ENCODE measurements around the gene BANP.
"Not testable (repeated sequence)": the region's sequence is repeated elsewhere in the genome, so short reads cannot be mapped to it uniquely, and the experiment has no call there.

Gene BANP

DNA sequence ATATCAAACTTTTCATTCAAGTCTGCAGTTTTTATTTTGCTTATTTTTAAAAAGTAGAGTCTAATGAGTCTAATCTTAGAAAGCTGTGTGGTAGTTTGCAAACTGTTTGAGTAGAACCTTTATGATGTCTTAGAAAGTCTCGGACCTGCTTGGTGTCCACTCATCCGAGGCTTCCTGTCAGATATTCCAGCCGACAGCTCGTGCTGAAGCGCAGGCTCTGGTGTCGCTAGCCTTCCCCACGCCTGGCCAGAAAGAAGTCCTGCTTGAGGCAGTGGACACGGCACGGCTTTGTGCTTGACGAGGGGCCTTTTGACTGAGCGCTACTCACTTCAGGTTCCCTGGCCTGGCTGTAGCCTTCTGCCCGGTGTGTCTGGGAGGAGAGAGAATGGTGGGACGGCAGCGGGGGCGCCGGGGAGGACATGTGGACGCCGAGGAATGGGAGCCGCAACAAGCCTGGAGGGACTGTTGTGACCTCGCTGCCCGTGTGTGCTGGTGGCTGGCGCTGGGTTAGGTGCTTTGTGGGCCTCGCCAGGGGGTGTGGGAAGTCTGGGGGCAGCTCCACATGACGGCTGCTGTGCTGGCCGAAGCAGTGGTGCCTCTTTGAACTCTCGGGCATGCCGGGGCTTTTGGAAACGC is 33.5 kb downstream of the BANP start:
- DNase-seq (ENCODE audit: low read depth), result no peak

GRCh38 chr16:87985493-87985892 is 34.3 kb downstream of the BANP start:
- not testable (repeated sequence) for H3K4me3 ChIP-seq (ENCODE audit: low read length); DNase-seq (ENCODE audit: low read depth)

More for the DNA sequence above, 33.5 kb downstream of the BANP start:
- H3K4me3 ChIP-seq (ENCODE audit: low read length), result no peak overlapping the region
- TF ChIP-seq, protein P1, sequence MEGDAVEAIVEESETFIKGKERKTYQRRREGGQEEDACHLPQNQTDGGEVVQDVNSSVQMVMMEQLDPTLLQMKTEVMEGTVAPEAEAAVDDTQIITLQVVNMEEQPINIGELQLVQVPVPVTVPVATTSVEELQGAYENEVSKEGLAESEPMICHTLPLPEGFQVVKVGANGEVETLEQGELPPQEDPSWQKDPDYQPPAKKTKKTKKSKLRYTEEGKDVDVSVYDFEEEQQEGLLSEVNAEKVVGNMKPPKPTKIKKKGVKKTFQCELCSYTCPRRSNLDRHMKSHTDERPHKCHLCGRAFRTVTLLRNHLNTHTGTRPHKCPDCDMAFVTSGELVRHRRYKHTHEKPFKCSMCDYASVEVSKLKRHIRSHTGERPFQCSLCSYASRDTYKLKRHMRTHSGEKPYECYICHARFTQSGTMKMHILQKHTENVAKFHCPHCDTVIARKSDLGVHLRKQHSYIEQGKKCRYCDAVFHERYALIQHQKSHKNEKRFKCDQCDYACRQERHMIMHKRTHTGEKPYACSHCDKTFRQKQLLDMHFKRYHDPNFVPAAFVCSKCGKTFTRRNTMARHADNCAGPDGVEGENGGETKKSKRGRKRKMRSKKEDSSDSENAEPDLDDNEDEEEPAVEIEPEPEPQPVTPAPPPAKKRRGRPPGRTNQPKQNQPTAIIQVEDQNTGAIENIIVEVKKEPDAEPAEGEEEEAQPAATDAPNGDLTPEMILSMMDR (IDR thresholded peaks at IDR 0.05; ENCODE audit: insufficient read depth, low read depth, low read length, missing control alignments), result no peak

DNA sequence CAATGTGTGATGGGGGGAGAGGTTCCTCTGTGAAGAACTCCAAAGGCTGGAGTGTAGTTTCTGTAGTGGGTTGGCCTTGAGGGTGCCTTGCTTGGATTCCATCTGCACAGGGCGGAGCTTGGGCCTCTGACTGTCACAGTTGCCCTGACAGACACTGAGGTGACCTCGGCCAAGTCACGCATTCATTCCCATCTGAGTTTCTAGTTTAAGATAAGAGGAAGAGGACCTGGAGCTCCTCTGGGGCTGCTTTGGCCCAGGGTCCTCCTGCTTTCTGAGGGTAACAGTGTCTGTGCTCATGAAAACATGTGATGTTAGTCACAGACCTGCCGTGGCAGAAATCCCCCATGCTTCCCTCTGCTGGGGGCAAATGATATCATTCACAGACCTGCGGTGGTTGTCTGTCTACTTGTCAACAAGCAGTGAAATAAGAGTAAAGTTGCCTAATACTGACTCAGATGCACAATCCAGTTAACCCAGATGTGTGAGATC is 35.2 kb downstream of the BANP start:
- DNase-seq (ENCODE audit: low read depth), result peak; percentile 89
- H3K4me3 ChIP-seq (ENCODE audit: low read length), result not testable (repeated sequence)
- TF ChIP-seq, protein P1 (IDR thresholded peaks at IDR 0.05; ENCODE audit: insufficient read depth, low read depth, low read length, missing control alignments), result peak; percentile 14

GRCh38 chr16:87988596-87988995 is 37.4 kb downstream of the BANP start:
- DNase-seq (ENCODE audit: low read depth); H3K4me3 ChIP-seq (ENCODE audit: low read length): not testable (repeated sequence)

GRCh38 chr16:87990254-87990653 is 39.0 kb downstream of the BANP start:
- H3K4me3 ChIP-seq (ENCODE audit: low read length); DNase-seq (ENCODE audit: low read depth): not testable (repeated sequence)

DNA sequence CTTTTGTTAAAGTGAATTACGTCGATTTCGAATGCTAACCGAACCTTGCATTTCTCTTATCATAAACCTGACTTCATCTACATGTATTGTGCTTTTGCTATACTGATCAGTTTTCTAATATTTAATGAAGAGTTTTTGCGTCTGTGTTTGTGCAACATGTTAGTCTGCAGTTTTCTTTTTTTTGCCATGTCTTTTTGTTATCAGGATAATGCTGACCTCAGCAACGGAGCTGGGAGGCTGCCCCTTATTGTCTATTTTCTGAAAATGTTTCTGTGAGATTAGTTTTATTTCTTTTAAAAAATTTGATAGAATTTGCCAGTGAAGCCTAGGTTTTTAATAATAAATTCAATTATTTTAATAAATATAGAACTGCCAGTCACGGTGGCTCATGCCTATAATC is 40.9 kb downstream of the BANP start:
- DNase-seq (ENCODE audit: low read depth); H3K4me3 ChIP-seq (ENCODE audit: low read length): not testable (repeated sequence)

- no peak for DNase-seq (ENCODE audit: low read depth)
- TF ChIP-seq, protein P1 (IDR thresholded peaks at IDR 0.05; ENCODE audit: insufficient read depth, low read depth, low read length, missing control alignments), result no peak
- no peak overlapping the region for H3K4me3 ChIP-seq (ENCODE audit: low read length)
Measured at GRCh38 chr16:87993901-87994300, 42.7 kb downstream of the BANP start.

- DNase-seq (ENCODE audit: low read depth), result no peak
- no peak overlapping the region for H3K4me3 ChIP-seq (ENCODE audit: low read length)
- TF ChIP-seq, protein P1 (IDR thresholded peaks at IDR 0.05; ENCODE audit: insufficient read depth, low read depth, low read length, missing control alignments), result no peak
Measured at GRCh38 chr16:87995644-87996043, 44.4 kb downstream of the BANP start.

DNA sequence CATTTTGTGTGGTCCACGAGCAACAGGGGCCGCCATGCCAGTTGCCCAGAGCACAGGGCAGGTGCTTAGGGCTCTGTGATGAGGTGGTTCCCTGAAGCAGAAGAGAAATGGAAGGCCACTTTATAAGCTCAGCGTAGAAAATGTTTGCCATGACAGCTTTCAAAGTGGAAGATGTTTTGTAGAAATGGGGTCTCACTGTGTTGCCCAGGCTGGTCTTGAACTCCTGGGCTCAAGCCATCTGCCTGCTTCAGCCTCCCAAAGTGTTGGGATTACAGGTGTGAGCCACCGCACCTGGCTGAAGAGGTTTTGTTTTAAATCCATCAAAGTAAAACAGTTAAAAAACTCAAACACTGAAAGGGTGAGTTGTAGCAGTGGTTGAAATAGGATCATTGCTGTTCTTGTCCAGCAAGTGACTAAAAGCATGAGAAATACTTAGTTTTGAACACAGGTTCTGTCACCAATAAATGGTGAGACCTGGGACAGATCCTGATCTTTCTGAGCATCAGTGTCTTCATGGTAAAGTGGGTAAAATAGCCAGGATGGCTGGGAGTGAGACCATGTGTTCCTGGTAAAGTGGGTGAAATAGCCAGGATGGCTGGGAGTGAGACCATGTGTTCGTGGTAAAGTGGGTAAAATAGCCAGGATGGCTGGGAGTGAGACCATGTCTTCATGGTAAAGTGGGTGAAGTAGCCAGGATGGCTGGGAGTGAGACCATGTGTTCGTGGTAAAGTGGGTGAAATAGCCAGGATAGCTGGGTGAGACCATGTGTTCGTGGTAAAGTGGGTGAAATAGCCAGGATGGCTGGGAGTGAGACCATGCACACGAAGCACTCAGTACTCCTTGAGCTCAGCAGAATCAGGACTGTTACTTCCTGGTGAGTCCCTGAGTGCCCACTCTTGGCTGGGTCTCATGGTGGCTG is 46.0 kb downstream of the BANP start:
- DNase-seq (ENCODE audit: low read depth), result no peak
- no peak overlapping the region for H3K4me3 ChIP-seq (ENCODE audit: low read length)
- TF ChIP-seq, protein P1 (IDR thresholded peaks at IDR 0.05; ENCODE audit: insufficient read depth, low read depth, low read length, missing control alignments), result no peak

GRCh38 chr16:87998184-87998793 is 47.1 kb downstream of the BANP start:
- H3K4me3 ChIP-seq (ENCODE audit: low read length); DNase-seq (ENCODE audit: low read depth): not testable (repeated sequence)

DNA sequence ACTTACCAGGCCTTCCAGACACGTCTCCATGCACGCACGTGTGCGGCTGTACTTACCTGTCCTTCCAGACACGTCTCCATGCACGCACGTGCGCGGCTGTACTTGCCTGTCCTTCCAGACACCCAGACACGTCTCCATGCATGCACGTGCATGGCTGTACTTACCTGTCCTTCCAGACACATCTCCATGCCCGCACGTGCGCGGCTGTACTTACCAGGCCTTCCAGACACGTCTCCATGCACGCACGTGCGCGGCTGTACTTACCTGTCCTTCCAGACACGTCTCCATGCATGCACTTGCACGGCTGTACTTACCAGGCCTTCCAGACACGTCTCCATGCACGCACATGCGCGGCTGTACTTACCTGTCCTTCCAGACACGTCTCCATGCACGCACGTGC is 47.8 kb downstream of the BANP start:
- not testable (repeated sequence) for DNase-seq (ENCODE audit: low read depth); H3K4me3 ChIP-seq (ENCODE audit: low read length)
